Fibroblast of the conjunctiva (primary cell): ENCODE data around the gene IRAK4.
"Not testable (repeated sequence)": the region's sequence is repeated elsewhere in the genome, so short reads cannot be mapped to it uniquely, and the experiment has no call there.

ENCODE experiments used
- DNase-seq: peaks from one replicate; pipeline ENCODE4 v3.0.0-alpha.2; 2010; ENCODE audit warnings: low read depth

IRAK4 gene

DNA sequence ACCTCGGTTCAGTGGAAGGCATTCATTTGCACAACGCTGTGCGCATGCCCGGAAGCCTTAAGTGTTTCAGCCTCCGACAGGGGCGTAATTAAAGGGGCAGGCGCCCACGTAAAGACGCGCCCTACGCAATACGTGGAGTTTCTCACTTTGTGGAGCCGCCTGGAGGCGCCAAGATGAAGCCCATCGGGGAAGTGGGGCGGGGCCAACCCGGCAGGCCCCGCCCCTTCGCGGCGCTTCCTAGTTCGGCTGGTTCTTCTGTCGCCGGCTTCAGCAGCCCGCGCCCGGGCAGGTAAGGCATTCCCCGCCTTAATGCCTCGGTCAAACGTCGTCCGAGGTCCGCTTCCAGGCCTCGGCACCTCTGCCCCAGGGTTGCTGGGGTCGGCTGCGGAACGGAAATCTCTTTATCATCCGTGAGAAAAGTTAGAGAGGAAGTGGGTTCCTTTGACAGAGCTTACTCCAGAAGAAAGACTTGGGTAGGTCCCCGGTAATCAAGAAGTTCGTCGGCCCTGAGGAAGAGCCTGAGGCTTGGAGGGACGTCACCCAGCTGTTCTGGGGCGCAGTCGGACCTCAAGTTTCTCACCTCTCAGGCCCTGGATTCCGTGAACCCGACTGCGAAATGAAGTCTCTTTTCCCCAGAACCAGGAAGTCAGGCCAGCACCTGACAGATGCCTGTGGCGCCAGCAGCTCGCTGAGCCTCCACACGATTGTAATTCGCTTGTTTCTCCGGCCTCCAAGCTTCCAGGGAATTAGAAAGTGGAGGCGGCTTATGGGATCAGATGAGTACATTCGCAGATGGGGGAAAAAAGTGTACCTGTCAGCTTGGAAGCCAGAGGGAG lies at the start of gene IRAK4, which contains the start of gene PUS7L:
Gene IRAK4, plus strand, starts transcription at position 224 of the 836 bp plus-strand sequence. CDS start 9,161 bp downstream, outside the sequence.
Gene PUS7L, minus strand, starts transcription at position 63 of the 836 bp plus-strand sequence. CDS start 3,545 bp downstream, outside the sequence.
- DNase-seq = peak; percentile 95

GRCh38 chr12:43711348-43711747 lies 47.4 kb upstream of the IRAK4 start:
- no peak for DNase-seq

DNA sequence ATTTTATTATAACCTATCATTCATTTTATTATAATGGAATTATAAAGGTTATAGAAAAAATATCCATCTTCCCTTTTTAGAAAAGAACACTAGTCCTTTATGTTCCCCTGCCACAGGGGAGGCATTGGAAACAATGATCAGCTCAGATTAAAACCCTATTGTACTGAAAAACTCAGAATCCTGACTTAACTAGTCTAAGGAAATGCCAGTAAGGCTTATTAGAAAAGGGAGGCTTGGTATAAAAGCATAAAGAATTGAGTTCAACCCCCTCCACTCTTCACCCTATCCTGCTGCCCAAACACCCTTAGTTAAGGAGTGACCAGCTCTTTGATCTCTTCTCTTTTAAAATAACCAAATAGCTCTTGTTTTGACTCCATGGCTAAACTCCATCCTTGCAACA lies 36.1 kb upstream of the IRAK4 start:
- no peak for DNase-seq

DNA sequence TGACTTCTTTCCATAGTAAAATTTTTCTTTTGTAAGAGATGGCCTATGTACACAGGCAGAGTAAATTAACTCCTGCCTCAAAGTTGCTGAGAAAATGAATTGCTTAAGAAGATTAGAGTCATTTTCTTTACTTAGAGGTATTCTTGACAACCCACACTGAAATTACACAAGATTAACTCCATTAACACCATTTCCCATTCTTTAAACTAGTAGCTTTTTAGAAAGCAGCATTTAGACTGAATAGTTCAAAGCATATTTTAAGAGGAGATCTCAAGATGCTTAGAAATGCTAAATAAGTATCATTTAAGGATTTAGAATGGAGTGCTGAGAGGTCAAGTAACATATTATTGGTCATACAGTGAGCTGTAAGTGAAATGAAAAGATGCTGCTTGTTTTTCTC lies 35.6 kb upstream of the IRAK4 start:
- no peak for DNase-seq

DNA sequence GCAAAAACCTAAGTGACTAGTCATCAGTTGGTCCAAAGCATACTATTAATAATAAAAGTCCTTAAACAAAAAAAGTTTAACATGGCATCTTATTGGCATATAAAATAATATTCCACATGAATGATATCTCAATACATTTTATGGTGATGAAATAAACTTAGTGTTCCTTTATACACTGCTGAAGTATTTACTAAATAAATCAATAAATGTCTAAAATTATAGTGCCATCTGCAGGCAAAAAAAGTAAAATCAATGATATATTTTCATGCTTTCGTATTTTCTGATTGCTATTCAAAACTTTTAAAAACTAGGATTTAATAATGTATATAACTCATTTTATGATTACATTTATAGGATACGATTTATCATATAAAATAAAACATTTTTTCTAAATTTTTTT lies 30.6 kb upstream of the IRAK4 start:
- DNase-seq = no peak

DNA sequence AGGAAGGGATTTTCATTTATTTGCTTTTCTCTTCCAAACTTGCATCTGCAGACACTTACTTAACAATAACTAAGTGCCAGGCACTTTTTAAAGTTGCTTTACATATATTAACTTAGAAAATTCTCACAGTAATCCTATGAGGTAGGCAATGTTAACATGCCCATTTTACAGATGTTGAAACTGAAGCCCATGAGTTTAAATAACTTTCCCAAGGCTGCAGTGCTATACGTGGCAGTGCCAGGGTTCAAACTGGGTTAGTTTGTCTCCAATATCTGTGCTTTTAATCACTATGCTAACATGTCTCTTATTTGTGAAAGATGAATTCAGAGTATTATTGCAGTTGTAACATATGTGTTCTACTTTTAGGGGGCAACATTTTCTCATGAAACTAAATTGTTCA lies 30.1 kb upstream of the IRAK4 start:
- DNase-seq = no peak

- DNase-seq = no peak
Measured at GRCh38 chr12:43730283-43730682, 28.5 kb upstream of the IRAK4 start.

DNA sequence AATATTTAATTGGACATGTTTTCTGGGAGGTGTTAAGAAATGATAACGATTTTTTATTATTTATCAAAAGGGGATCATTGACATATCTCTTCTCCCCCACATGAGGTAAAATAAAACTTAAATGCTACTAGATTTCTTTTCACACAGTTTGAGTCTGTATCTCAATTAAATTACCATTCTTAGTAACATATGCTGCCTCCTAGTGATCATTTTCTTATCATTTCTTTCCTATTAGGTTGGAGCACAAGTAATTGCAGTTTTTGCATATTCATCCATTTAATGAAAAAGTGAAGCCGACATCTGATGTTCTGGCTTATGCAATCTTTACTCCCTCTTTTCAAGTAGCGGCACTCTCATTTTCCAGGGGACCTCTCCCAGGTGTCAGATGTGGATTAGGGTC lies 25.1 kb upstream of the IRAK4 start:
- no peak for DNase-seq

GRCh38 chr12:43736927-43737440 lies 21.8 kb upstream of the IRAK4 start:
- DNase-seq = no peak

DNA sequence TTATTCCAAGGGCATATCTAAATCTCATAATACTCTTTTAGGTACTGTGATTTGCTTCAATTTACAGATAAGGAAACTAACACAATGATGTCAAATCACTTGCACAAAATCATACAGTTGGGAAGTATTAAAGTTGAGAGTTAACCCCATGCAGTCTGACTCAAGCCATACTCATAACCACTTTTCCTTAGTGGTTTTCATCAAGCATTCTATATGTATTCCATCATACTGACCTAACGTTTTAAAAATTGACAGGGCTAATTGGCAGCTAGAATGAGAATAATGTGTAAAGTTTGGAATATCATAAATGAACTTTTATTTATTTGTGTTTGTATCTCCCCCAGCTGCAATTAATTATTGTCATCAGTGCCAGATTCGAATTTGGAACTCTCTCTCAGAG lies 21.1 kb upstream of the IRAK4 start:
- DNase-seq = peak; percentile 34

- no peak for DNase-seq
Measured at GRCh38 chr12:43740511-43741100, 18.1 kb upstream of the IRAK4 start.

GRCh38 chr12:43742106-43742505 lies 16.6 kb upstream of the IRAK4 start:
- DNase-seq = peak; percentile 70

DNA sequence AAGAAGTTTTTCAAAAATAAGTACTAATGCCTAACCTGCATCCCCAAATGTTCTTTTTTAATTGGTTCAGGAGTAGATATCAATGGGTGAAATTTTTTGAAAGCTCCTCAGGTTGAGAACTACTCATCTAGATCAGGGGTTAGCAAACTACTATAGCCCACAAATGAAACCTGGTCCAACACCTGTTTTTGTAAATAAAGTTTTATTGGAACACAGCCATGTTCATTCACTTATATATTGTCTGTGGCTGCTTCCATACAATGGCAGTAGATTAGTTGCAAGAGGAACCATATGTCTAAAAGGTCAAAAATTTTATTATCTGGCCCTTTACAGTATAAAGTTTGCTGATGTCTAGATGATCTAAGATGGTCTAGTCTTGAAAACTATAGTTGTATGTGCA lies 13.9 kb upstream of the IRAK4 start:
- DNase-seq = no peak

DNA sequence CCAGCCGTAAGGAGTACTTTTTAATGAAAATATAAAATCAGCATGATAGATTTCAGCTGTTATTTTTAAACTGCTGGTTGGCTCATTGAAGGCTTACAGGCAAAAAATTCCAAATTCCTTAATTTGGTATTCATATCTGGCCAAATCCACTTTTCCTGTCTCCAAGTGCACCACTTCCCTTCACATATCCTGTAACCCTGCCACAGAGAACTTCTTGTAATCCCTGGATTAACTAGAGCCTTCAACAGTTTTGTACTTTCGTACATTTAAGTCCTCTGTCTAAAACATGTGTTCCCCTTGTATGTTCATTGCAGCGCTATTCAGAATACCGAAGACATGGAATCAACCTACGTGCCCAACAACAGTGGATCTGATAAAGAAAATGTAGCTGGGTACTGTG lies 9.7 kb upstream of the IRAK4 start:
- DNase-seq = no peak

GRCh38 chr12:43750814-43751213 lies 7.9 kb upstream of the IRAK4 start:
- no peak for DNase-seq

DNA sequence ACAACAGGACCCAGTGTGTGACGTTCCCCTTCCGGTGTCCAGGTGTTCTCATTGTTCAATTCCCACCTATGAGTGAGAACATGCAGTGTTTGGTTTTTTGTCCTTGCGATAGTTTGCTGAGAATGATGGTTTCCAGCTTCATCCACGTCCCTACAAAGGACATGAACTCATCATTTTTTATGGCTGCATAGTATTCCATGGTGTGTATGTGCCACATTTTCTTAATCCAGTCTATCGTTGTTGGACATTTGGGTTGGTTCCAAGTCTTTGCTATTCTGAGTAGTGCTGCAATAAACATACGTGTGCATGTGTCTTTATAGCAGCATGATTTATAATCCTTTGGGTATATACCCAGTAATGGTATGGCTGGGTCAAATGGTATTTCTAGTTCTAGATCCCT lies 7.4 kb upstream of the IRAK4 start:
- DNase-seq = not testable (repeated sequence)

- no peak for DNase-seq
Measured at GRCh38 chr12:43754015-43754414, 4.7 kb upstream of the IRAK4 start.

DNA sequence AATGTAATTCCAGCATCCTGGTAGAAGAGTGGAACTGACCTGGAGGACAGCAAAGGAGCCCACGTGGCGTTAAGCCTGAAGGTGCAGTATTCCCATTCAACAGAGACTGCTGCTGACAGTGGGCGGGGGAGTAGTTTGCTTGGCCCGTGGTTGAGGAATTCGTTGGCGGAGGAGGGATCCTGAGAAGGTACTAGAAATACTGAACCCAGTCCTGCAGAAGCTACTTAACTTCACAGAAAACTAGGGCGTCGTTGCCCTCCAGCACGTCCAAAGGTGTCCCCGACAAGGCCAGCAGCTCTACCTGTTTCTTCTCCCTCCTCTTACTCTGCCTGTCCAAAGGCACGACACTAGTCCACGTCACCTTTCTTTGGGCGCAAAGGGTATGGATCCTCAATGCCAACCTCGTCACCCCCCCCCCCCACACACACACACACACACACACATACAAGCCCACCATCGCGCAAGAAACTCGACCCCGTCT lies 464 bp upstream of the IRAK4 start:
- DNase-seq = no peak

DNA sequence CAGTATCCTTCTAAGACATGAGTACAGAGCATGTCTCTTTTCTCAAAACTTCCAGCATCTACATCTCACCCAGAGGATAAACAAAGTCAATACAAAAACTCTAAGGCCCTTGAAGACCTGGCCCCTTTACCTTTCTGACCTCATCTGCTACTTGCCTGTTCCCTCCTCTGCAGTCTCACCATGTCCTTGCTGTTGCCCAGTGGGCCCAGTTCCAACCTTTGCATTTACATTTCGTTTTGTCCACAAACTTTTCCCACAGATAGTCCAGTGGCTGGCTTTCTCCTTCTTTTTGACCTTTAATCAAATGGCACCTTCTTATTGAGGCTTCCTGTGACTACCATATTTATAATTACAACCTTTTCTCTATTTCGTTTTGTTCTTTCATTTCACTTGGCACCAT lies 1.6 kb downstream of the IRAK4 start:
- DNase-seq = no peak

DNA sequence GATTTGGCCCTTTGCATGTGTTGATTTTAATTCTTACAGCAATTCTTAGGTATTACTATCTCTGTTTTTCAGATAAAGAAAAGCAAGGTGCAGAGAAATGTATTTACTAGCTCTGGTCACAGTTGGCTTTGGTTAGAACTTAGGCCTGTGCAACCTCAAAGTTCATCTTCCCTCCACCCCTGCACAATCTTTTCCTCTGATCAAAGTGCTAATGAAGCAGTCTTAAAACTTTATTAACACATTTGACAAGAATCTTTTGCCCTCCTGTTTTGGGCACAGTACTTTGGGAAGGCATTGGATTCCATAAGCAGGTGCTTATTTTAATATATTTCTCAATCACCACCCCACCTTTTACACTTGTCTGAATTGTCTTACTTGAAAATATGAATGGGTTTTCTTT lies 2.7 kb downstream of the IRAK4 start:
- DNase-seq = no peak

DNA sequence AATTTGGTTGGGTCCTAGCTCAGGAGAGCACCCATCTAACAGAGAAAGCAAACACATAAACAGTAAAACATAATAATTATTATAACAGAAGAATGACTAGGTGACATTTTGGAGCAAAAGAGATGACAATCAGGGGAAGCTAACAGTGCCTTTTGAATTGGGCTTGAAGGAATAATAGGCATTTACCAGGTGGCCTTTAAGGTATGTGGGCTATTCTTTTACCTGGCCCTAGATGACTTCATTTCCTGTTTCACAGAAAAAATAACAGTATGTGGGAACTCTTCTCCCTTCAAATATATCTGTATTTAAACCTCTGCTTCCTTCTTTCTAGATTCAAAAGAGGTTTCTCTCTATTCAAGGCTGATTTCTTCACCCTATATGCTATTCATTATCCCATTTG lies 3.8 kb downstream of the IRAK4 start:
- no peak for DNase-seq

- no peak for DNase-seq
Measured at GRCh38 chr12:43763769-43764168, 5.0 kb downstream of the IRAK4 start.

DNA sequence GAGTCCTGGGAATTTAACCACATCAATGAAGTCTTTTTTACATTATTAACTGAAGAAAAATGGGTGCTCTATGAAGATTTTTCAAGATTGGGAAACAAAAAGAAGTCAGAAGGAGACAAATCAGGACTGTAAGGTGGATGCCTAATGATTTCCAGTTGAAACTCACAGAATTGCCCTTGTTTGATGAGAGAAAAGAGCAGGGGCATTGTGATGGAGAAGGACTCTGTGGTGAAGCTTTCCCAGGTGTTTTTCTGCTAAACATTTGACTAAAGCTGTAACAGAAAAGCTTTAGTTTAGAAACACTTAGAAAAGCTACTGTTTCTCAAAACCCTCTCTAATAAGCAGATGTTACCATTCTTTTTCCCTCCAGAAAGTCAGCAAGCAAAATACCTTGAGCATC lies 5.8 kb downstream of the IRAK4 start:
- no peak for DNase-seq
